Prostate gland (tissue), 2 donors: ENCODE results near the gene ZNF789. TPM values are rescaled to one million over a fixed set of nuclear protein-coding genes. Genes with fewer than 3 reads are reported as not detected.

Experiments
- DNase-seq: peaks from one replicate; pipeline ENCODE4 v3.0.0-alpha.2; 2019; ENCODE audit warnings: low spot score
- H3K27ac ChIP-seq, 2 donors: fragments of 200-600 bp; sonication (generic); 2 replicates each; pipeline ENCODE4 v1.5.1; 2017 to 2019
- H3K27me3 ChIP-seq: fragments of 200-600 bp; sonication (generic); replicated peaks from 2 replicates; pipeline ENCODE4 v1.5.1; 2019; ENCODE audit not compliant: insufficient read depth
- H3K36me3 ChIP-seq, 2 donors: fragments of 200-600 bp; sonication (generic); 1 replicate in 1 of 2; 2 replicates in 1 of 2; pipeline versions ENCODE4 v1.5.1 to v1.8.1; 2017 to 2019
- H3K4me1 ChIP-seq: fragments of 200-600 bp; sonication (generic); replicated peaks from 2 replicates; pipeline ENCODE4 v1.5.1; 2019
- H3K4me3 ChIP-seq, 2 donors: fragments of 200-600 bp; sonication (generic); 2 replicates each; pipeline ENCODE4 v1.5.1; 2017 to 2019
- H3K9me3 ChIP-seq: fragments of 200-600 bp; sonication (generic); 2 replicates; pipeline ENCODE4 v1.5.1; 2017
- POLR2A ChIP-seq: fragments of 450-650 bp; IDR thresholded peaks from one replicate; pipeline ENCODE4 v1.6.1; 2016; ENCODE audit warnings: antibody characterized with exemption, mild to moderate bottlenecking
- POLR2AphosphoS5 ChIP-seq: sonication (generic); formaldehyde crosslinking; IDR thresholded peaks from one replicate; pipeline ENCODE4 v1.6.1; 2017; ENCODE audit warnings: antibody characterized with exemption
- WGBS: methylation state at CpG from one replicate; pipeline ENCODE4 v1.1.5; 2018; 5-methylcytosine and 5-hydroxymethylcytosine counted together
- intact Hi-C: fragments of 100-400 bp; cut with DNase I; formaldehyde crosslinking; loops from one replicate; pipeline ENCODE4 v1.14.2; 2022
- total RNA-seq, 2 donors: library from RNA; depleted of rRNA; stranded (reverse); fragments of >200 nt; gene quantifications; one replicate each; pipeline ENCODE4 v1.1.0, GENCODE V29; 2016
- TF ChIP-seq, protein P1 (sequence below), 4 experiments: fragments of 200-600 bp in 2 of 4; fragments of 450-650 bp in 2 of 4; sonication (generic) in 2 of 4; IDR thresholded peaks; 1 replicate in 3 of 4; 2 replicates in 1 of 4; pipeline ENCODE4 v1.5.1; 2016 to 2019; ENCODE audit warnings: antibody characterized with exemption in 4 of 4, mild to moderate bottlenecking in 2 of 4, moderate library complexity in 2 of 4

ZNF789 gene
- total RNA-seq, 2 donors from 2014 or later: 20.6 to 25.2 TPM

DNA sequence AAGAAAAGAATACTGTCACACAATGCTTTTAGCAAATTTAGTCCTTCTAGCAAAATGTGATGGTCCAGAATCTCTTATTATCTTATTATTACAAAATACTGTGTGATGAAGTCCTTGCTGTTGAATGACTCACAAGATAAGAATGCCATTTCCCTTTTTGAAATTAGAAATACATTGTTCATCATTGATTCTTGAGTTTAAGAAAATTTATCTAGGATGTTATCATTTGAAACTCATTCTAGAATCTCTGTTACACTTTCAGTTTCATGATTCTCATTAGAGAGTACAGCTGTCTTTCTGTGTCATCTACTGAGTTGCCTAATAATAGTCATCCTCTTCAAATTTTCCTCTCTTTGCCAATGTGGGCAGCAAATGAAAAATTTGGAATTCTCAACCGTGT, 41.4 kb downstream of the ZNF789 start:
- no peak for DNase-seq
- WGBS: 94% methylated on average over 1 of the region's 1 CpG
- Histone ChIP-seq H3K4me3 (no peak overlapping the region), H3K9me3 (no peaks in the 10 kb centered on the region), H3K27ac (no peak overlapping the region), H3K27me3 (no peaks in the 10 kb centered on the region), H3K4me1 (no peaks in the 10 kb centered on the region), H3K36me3 (peaks cover 6% of the 10 kb centered on the region in 2 donors)
- TF ChIP-seq POLR2A: no peak
- TF ChIP-seq, protein P1, sequence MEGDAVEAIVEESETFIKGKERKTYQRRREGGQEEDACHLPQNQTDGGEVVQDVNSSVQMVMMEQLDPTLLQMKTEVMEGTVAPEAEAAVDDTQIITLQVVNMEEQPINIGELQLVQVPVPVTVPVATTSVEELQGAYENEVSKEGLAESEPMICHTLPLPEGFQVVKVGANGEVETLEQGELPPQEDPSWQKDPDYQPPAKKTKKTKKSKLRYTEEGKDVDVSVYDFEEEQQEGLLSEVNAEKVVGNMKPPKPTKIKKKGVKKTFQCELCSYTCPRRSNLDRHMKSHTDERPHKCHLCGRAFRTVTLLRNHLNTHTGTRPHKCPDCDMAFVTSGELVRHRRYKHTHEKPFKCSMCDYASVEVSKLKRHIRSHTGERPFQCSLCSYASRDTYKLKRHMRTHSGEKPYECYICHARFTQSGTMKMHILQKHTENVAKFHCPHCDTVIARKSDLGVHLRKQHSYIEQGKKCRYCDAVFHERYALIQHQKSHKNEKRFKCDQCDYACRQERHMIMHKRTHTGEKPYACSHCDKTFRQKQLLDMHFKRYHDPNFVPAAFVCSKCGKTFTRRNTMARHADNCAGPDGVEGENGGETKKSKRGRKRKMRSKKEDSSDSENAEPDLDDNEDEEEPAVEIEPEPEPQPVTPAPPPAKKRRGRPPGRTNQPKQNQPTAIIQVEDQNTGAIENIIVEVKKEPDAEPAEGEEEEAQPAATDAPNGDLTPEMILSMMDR (IDR thresholded peaks at IDR 0.05): no peak
- intact Hi-C loops: no loop called here

DNA sequence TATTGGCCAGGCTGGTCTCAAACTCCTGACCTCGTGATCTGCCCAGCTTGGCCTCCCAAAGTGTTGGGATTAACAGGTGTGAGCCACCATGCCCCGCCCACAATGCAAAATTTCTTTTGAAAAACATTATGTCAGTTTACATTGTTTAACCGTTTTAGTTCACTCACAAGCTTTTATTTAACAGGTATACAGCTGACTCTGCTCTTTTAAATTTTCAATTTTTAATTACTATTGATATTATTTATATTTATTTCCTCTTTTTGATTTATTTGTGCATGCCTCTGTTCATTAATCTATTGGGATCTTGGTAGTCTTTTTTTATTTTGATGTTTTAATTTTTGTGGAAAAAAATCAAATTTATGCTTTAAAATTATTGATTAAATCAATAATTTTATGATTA, 48.7 kb downstream of the ZNF789 start:
- no peak for TF ChIP-seq POLR2A
- TF ChIP-seq, protein P1 (IDR thresholded peaks at IDR 0.05): no peak
- TF ChIP-seq POLR2AphosphoS5: no peak
- H3K4me3 ChIP-seq: no peak overlapping the region
- no peak overlapping the region for H3K27ac ChIP-seq
- intact Hi-C loops: no loop called here
- no peak for DNase-seq
- H3K9me3 ChIP-seq: no peaks in the 10 kb centered on the region
- H3K4me1 ChIP-seq: no peaks in the 10 kb centered on the region
- H3K27me3 ChIP-seq: no peaks in the 10 kb centered on the region
- 88% methylated on average over 3 of the region's 3 CpGs for WGBS
- peaks cover 4 to 7% of the 10 kb centered on the region in 2 donors for H3K36me3 ChIP-seq

DNA sequence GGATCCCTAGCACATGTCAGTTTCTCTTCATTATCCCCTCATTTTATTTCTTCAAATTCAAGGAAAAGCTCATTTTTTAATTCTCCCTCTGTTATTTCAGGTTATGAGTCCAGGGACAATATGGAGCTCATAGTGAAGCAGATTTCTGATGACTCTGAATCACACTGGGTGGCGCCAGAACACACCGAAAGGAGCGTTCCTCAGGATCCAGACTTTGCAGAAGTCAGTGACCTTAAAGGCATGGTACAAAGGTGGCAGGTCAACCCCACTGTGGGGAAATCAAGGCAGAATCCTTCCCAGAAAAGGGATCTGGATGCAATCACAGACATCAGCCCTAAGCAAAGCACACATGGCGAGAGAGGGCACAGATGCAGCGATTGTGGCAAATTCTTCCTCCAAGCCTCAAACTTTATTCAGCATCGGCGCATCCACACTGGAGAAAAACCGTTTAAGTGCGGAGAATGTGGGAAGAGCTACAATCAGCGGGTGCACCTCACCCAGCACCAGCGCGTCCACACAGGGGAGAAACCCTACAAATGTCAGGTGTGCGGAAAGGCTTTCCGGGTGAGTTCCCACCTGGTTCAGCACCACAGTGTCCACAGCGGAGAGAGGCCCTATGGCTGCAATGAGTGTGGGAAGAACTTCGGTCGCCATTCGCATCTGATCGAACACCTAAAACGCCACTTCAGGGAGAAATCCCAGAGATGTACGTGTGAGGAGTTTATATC, 53.2 kb downstream of the ZNF789 start:
- Histone ChIP-seq H3K9me3 (no peaks in the 10 kb centered on the region), H3K4me1 (no peaks in the 10 kb centered on the region), H3K27me3 (no peaks in the 10 kb centered on the region), H3K36me3 (peaks cover 4 to 13% of the 10 kb centered on the region in 2 donors), H3K27ac (no peak overlapping the region), H3K4me3 (no peak overlapping the region)
- TF ChIP-seq POLR2A (no peak), POLR2AphosphoS5 (no peak)
- TF ChIP-seq, protein P1 (IDR thresholded peaks at IDR 0.05): no peak
- intact Hi-C loops: no loop called here
- DNase-seq: no peak
- WGBS: 93% methylated on average over 21 of the region's 21 CpGs

DNA sequence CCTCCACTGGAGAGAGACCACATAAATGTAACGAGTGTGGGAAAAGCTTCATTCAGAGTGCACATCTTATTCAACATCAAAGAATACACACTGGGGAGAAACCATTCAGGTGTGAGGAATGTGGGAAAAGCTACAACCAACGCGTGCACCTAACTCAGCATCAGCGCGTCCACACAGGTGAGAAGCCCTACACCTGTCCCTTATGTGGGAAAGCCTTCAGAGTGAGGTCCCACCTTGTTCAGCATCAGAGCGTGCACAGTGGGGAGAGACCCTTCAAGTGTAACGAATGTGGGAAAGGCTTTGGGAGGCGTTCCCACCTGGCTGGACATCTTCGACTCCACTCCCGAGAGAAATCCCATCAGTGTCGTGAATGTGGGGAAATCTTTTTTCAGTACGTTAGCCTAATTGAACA, 58.7 kb downstream of the ZNF789 start:
- Histone ChIP-seq H3K36me3 (peaks cover 4 to 19% of the 10 kb centered on the region in 2 donors), H3K4me1 (no peaks in the 10 kb centered on the region), H3K9me3 (no peaks in the 10 kb centered on the region), H3K27me3 (no peaks in the 10 kb centered on the region), H3K27ac (no peak overlapping the region), H3K4me3 (no peak overlapping the region)
- TF ChIP-seq, protein P1 (IDR thresholded peaks at IDR 0.05): no peak
- TF ChIP-seq POLR2AphosphoS5 (no peak), POLR2A (no peak)
- DNase-seq: no peak
- intact Hi-C loops: no loop called here
- 96% methylated on average over 12 of the region's 12 CpGs for WGBS

DNA sequence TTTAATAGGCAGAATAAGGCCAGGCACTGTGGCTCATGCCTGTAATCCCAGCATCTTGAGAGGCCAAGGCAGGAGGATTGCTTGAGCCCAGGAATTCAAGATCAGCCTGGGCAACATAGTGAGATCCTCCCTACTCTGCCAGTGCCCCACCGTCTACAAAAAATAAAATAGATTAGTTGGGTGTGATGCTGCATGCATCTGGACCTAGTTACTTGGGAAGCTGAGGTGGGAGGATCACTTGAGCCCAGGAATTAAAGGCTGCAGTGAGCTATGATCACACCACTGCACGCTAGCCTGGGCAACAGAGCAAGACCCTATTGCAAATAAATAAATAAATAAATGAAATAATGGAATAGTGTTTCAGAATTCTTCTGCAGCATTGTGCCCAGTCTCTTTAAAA, 63.0 kb downstream of the ZNF789 start:
- WGBS: 93% methylated on average over 2 of the region's 2 CpGs
- intact Hi-C loops: no loop called here
- Histone ChIP-seq H3K9me3 (no peaks in the 10 kb centered on the region), H3K27ac (no peak overlapping the region), H3K4me3 (no peak overlapping the region), H3K27me3 (no peaks in the 10 kb centered on the region), H3K4me1 (no peaks in the 10 kb centered on the region), H3K36me3 (peaks cover 0 to 15% of the 10 kb centered on the region in 2 donors)
- TF ChIP-seq POLR2AphosphoS5: no peak
- TF ChIP-seq, protein P1 (IDR thresholded peaks at IDR 0.05): no peak
- no peak for TF ChIP-seq POLR2A
- no peak for DNase-seq
